AG10803 (cell line): Measurements from ENCODE around the gene KIDINS220.

Experiments used
- DNase-seq: peaks from one replicate; pipeline ENCODE4 v3.0.0; 2010; ENCODE audit warnings: low read depth
- H3K4me3 ChIP-seq: 2 replicates; pipeline ENCODE4 v1.5.1; 2011; ENCODE audit warnings: mild to moderate bottlenecking, low read length, control low read depth
- CTCF ChIP-seq: conservative IDR thresholded peaks from 2 replicates; pipeline ENCODE4 v1.5.1; 2011; ENCODE audit warnings: mild to moderate bottlenecking, low read length, control low read depth, inconsistent platforms

KIDINS220 gene

DNA sequence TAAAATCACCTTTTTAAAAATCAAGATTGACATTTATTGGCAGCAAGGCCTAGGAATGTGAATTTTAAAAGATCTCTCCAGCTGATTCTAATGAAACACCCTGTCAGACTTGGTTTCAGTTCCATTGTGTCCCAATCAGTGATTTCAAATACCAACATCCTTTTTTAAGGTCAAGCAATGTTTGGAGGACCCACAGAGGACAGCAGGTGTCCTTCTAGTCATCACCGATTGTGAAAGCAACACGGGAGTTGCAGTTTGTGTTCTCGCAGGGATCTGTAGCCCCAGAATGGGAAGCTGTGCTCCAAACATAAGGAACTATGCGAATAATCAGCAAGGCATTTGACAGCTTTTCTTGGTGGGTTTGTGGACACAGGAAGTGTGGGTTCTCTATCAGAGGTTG lies 4.5 kb upstream of the KIDINS220 start:
- TF ChIP-seq CTCF: no peak
- no peak overlapping the region for H3K4me3 ChIP-seq
- no peak for DNase-seq

GRCh38 chr2:8840475-8841091 lies 3.2 kb upstream of the KIDINS220 start:
- no peak for DNase-seq
- no peak overlapping the region for H3K4me3 ChIP-seq

GRCh38 chr2:8839189-8839965 lies 2.0 kb upstream of the KIDINS220 start:
- DNase-seq: no peak
- no peak overlapping the region for H3K4me3 ChIP-seq
- no peak for TF ChIP-seq CTCF

More at GRCh38 chr2:8840475-8841091, 3.2 kb upstream of the KIDINS220 start:
- no peak for TF ChIP-seq CTCF

DNA sequence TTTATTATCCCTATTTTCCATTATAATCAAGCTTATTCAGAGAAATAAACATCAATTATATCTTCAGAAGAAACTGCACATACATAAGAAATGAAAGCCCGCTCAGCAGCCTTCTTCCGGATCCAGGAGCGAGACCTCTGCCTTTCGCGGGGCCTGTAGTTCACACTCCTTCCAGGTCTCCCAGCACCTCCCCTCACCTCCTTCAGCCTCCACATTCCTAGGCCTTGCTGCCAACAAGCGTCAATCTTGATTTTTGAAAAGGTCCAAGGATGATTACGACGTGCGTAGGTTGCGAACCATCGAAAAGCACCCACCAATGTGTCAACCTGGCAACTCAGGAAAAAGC lies 355 bp upstream of the KIDINS220 start:
- no peak for TF ChIP-seq CTCF
- peak overlapping the region; percentile 36 for H3K4me3 ChIP-seq
- DNase-seq: no peak

GRCh38 chr2:8835279-8835678 lies 2.1 kb downstream of the KIDINS220 start:
- no peak for TF ChIP-seq CTCF

GRCh38 chr2:8833853-8834252 lies 3.6 kb downstream of the KIDINS220 start:
- H3K4me3 ChIP-seq: no peak overlapping the region
- TF ChIP-seq CTCF: no peak
- DNase-seq: no peak

More at GRCh38 chr2:8835279-8835678, 2.1 kb downstream of the KIDINS220 start:
- no peak overlapping the region; the same call in 1 of the 2 replicates for H3K4me3 ChIP-seq
- DNase-seq: no peak

DNA sequence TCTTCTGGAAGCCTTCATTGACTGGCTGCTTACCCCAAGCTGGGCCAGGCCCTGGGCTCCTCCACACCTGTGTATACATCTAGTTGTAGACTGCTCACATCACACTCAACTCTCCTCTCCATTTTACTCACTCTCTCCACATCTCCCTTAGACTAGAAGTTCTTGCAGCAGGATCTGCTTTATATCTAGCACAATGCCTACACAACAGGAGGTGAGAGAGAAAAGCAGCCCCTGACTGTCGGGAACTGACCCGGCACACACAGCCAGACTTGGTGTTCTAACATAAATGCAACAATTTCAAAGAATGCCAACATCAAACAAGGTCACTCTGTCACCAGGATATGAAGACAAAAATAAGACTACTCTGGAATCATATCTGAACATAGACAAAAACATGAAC lies 5.9 kb downstream of the KIDINS220 start:
- no peak for TF ChIP-seq CTCF
- H3K4me3 ChIP-seq: no peak overlapping the region
- DNase-seq: no peak
